Measurements from ENCODE around the gene GRIK2.

GRIK2 gene

DNA sequence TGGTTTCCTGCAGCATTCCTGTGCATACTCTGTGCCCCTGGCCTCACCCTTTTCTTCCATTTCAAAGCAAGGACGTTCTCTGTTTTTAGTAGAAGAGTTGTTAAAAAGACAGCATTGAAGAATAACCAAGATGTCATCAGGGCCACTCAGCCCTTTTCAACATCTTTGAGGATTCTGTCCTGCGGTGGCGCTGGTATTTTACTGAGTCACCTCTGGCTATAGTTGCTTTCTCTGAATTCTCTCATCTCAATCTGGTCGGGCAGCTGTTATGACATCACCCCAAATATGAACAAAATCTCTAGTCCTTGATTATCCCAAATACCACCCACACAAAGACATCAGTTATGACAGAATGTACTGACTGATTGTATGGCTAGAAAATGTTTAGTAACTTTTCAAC, 204.2 kb downstream of the GRIK2 start:
- no peak overlapping the region for H3K4me3 ChIP-seq (ENCODE audit: low read depth, low read length)
- DNase-seq (ENCODE audit: low read depth), result no peak
- TF ChIP-seq CTCF (IDR thresholded peaks at IDR 0.05; ENCODE audit: low read depth, low read length, missing control alignments), result no peak

- no peak for TF ChIP-seq CTCF (IDR thresholded peaks at IDR 0.05; ENCODE audit: low read depth, low read length, missing control alignments)
- H3K4me3 ChIP-seq (ENCODE audit: low read depth, low read length), result no peak overlapping the region
- no peak for DNase-seq (ENCODE audit: low read depth)
Measured at GRCh38 chr6:101605426-101605825, 211.9 kb downstream of the GRIK2 start.

- TF ChIP-seq CTCF (IDR thresholded peaks at IDR 0.05; ENCODE audit: low read depth, low read length, missing control alignments), result no peak
- no peak for DNase-seq (ENCODE audit: low read depth)
- no peak overlapping the region for H3K4me3 ChIP-seq (ENCODE audit: low read depth, low read length)
Measured at GRCh38 chr6:101605874-101606273, 212.4 kb downstream of the GRIK2 start.

GRCh38 chr6:101607111-101607690, 213.7 kb downstream of the GRIK2 start:
- no peak overlapping the region for H3K4me3 ChIP-seq (ENCODE audit: low read depth, low read length)
- DNase-seq (ENCODE audit: low read depth), result no peak
- no peak for TF ChIP-seq CTCF (IDR thresholded peaks at IDR 0.05; ENCODE audit: low read depth, low read length, missing control alignments)

DNA sequence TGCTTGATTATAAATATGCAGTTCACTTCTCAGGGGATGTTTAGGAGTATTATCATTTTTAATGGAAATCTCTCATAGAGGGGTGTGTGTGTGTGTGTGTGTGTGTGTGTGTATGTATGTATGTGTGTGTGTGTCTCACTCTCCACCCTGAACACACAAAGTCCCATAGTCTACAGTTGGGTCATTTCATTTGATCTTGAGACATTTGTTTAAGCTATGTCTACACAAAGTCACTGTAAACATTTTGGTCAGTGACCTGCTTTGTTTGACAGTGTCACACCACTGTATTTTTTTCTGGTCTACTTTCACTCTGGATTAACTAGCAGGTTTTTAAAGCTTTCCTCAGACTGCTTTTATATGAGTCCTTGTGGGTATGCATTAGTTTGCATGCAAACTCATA, 215.2 kb downstream of the GRIK2 start:
- DNase-seq (ENCODE audit: low read depth), result no peak
- H3K4me3 ChIP-seq (ENCODE audit: low read depth, low read length), result no peak overlapping the region
- TF ChIP-seq CTCF (IDR thresholded peaks at IDR 0.05; ENCODE audit: low read depth, low read length, missing control alignments), result no peak

- no peak for TF ChIP-seq CTCF (IDR thresholded peaks at IDR 0.05; ENCODE audit: low read depth, low read length, missing control alignments)
- H3K4me3 ChIP-seq (ENCODE audit: low read depth, low read length), result no peak overlapping the region
- no peak for DNase-seq (ENCODE audit: low read depth)
Measured at GRCh38 chr6:101613556-101613955, 220.0 kb downstream of the GRIK2 start.

GRCh38 chr6:101614774-101615173, 221.3 kb downstream of the GRIK2 start:
- H3K4me3 ChIP-seq (ENCODE audit: low read depth, low read length), result no peak overlapping the region
- TF ChIP-seq CTCF (IDR thresholded peaks at IDR 0.05; ENCODE audit: low read depth, low read length, missing control alignments), result no peak
- DNase-seq (ENCODE audit: low read depth), result no peak

Measured in GM12864 (cell line).